GM23338 (cell line): ENCODE data around the gene CACNA1A. TPM values are rescaled to one million over a fixed set of nuclear protein-coding genes. Genes with fewer than 3 reads are reported as not detected.

Experiments
- ATAC-seq: fragments of 200-7000 bp; cut with Tn5 transposase; 3 replicates; pipeline ENCODE4 v1.9.1; 2020
- DNase-seq: peaks from one replicate; pipeline ENCODE4 v3.0.0-alpha.2; 2015; ENCODE audit warnings: low spot score
- H2AFZ ChIP-seq: fragments of 200-600 bp; sonication (generic); 2 replicates; pipeline ENCODE4 v1.8.0; 2016; ENCODE audit warnings: antibody characterized with exemption, mild to moderate bottlenecking, moderate library complexity
- H3F3A ChIP-seq: fragments of 200-600 bp; sonication (generic); replicated peaks from 2 replicates; pipeline ENCODE4 v1.8.0; 2017; ENCODE audit warnings: antibody characterized with exemption, mixed run types, low read depth
- H3K27ac ChIP-seq: fragments of 200-600 bp; sonication (generic); 2 replicates; pipeline ENCODE4 v1.6.1; 2016; ENCODE audit warnings: low read depth
- H3K27me3 ChIP-seq: fragments of 200-600 bp; sonication (generic); 2 replicates; pipeline ENCODE4 v1.8.0; 2016; ENCODE audit warnings: mild to moderate bottlenecking, mixed run types, moderate library complexity; ENCODE audit not compliant: insufficient read depth
- H3K36me3 ChIP-seq: fragments of 200-600 bp; sonication (generic); 2 replicates; pipeline ENCODE4 v1.8.0; 2016; ENCODE audit warnings: mild to moderate bottlenecking; ENCODE audit not compliant: insufficient read depth
- H3K4me1 ChIP-seq: fragments of 200-600 bp; sonication (generic); 2 replicates; pipeline ENCODE4 v1.8.0; 2016; ENCODE audit warnings: mild to moderate bottlenecking, moderate library complexity; ENCODE audit not compliant: insufficient read depth
- H3K4me2 ChIP-seq: fragments of 200-600 bp; sonication (generic); 2 replicates; pipeline ENCODE4 v1.7.1; 2017; ENCODE audit warnings: mixed run types
- H3K4me3 ChIP-seq: fragments of 200-600 bp; sonication (generic); 2 replicates; pipeline ENCODE4 v1.6.1; 2016; ENCODE audit warnings: mixed run types
- H3K79me2 ChIP-seq: fragments of 200-600 bp; sonication (generic); replicated peaks from 2 replicates; pipeline ENCODE4 v1.8.0; 2017; ENCODE audit warnings: mild to moderate bottlenecking; ENCODE audit not compliant: insufficient read depth
- H3K9me2 ChIP-seq: fragments of 200-600 bp; sonication (generic); 2 replicates; pipeline ENCODE4 v1.8.0; 2017; ENCODE audit not compliant: insufficient read depth
- H4K20me1 ChIP-seq: fragments of 200-600 bp; sonication (generic); replicated peaks from 2 replicates; pipeline ENCODE4 v1.8.0; 2017; ENCODE audit warnings: mild to moderate bottlenecking; ENCODE audit not compliant: insufficient read depth
- H3K27ac Mint-ChIP-seq: 2 replicates; pipeline ENCODE4 v1.8.0; 2020; ENCODE audit warnings: inconsistent platforms, mild to moderate bottlenecking, moderate library complexity, mixed read lengths
- H3K27me3 Mint-ChIP-seq: 3 replicates; pipeline ENCODE4 v1.8.0; 2022; ENCODE audit warnings: low read depth, mild to moderate bottlenecking, moderate library complexity, mixed read lengths, inconsistent platforms; ENCODE audit not compliant: insufficient read depth, poor library complexity
- H3K36me3 Mint-ChIP-seq: 3 replicates; pipeline ENCODE4 v1.8.0; 2021; ENCODE audit warnings: low read depth, mild to moderate bottlenecking, inconsistent platforms, moderate library complexity, mixed read lengths
- H3K4me1 Mint-ChIP-seq: 3 replicates; pipeline ENCODE4 v1.8.0; 2020; ENCODE audit warnings: mild to moderate bottlenecking, inconsistent platforms, mixed read lengths
- H3K4me3 Mint-ChIP-seq: 3 replicates; pipeline ENCODE4 v1.8.0; 2021; ENCODE audit warnings: moderate library complexity, mild to moderate bottlenecking, inconsistent platforms, mixed read lengths
- H3K9me3 Mint-ChIP-seq: 3 replicates; pipeline ENCODE4 v1.8.0; 2020; ENCODE audit warnings: moderate library complexity, mild to moderate bottlenecking, inconsistent platforms, mixed read lengths
- CREB1 ChIP-seq: fragments of 250-450 bp; sonication (Bioruptor Pico); IDR thresholded peaks from 2 replicates; pipeline ENCODE4 v1.5.0; 2020; ENCODE audit warnings: low read depth, mild to moderate bottlenecking, moderate library complexity
- ETS1 ChIP-seq: IDR thresholded peaks from 2 replicates; pipeline ENCODE4 v1.6.1; 2016; ENCODE audit warnings: antibody characterized with exemption
- EZH2phosphoT487 ChIP-seq: fragments of 200-600 bp; sonication (generic); IDR thresholded peaks from one replicate; pipeline ENCODE4 v1.8.1; 2018; ENCODE audit warnings: antibody characterized with exemption; ENCODE audit not compliant: unreplicated experiment
- JUNB ChIP-seq: IDR thresholded peaks from one replicate; pipeline ENCODE4 v1.6.1; 2016; ENCODE audit warnings: antibody characterized with exemption; ENCODE audit not compliant: unreplicated experiment
- STAT1 ChIP-seq: IDR thresholded peaks from one replicate; pipeline ENCODE4 v1.6.1; 2016; ENCODE audit warnings: antibody characterized with exemption; ENCODE audit not compliant: unreplicated experiment
- ZNF114 ChIP-seq: fragments of 250-450 bp; sonication (Bioruptor Pico); IDR thresholded peaks from 2 replicates; pipeline ENCODE4 v1.5.0; 2020; ENCODE audit warnings: mild to moderate bottlenecking, moderate library complexity
- ZNF331 ChIP-seq: fragments of 250-450 bp; sonication (Bioruptor Pico); IDR thresholded peaks from 2 replicates; pipeline ENCODE4 v1.5.0; 2020; ENCODE audit warnings: low read depth, mild to moderate bottlenecking, moderate library complexity
- polyA plus RNA-seq: library from polyadenylated mRNA; unstranded; fragments of >200 nt; fragmentation: Nextera tagmentation; extraction: Ambion mirVana; gene quantifications from 2 replicates; pipeline ENCODE4 v1.2.1, GENCODE V29; 2016
- total RNA-seq: library from RNA; depleted of rRNA; stranded (reverse); fragments of >200 nt; shearing (Covaris generic); gene quantifications from 2 replicates; pipeline ENCODE4 v1.2.3, GENCODE V29; 2014
- TF ChIP-seq, protein P1 (sequence below): IDR thresholded peaks from one replicate; pipeline ENCODE4 v1.6.1; 2018; ENCODE audit warnings: antibody characterized with exemption; ENCODE audit not compliant: unreplicated experiment

Gene CACNA1A
- total and polyA plus RNA-seq, 2 experiments from 2014 or later, result 7.4 to 20.3 TPM

GRCh38 chr19:13286195-13286985, 219.9 kb downstream of the CACNA1A start (continued):
- TF ChIP-seq, protein P1, sequence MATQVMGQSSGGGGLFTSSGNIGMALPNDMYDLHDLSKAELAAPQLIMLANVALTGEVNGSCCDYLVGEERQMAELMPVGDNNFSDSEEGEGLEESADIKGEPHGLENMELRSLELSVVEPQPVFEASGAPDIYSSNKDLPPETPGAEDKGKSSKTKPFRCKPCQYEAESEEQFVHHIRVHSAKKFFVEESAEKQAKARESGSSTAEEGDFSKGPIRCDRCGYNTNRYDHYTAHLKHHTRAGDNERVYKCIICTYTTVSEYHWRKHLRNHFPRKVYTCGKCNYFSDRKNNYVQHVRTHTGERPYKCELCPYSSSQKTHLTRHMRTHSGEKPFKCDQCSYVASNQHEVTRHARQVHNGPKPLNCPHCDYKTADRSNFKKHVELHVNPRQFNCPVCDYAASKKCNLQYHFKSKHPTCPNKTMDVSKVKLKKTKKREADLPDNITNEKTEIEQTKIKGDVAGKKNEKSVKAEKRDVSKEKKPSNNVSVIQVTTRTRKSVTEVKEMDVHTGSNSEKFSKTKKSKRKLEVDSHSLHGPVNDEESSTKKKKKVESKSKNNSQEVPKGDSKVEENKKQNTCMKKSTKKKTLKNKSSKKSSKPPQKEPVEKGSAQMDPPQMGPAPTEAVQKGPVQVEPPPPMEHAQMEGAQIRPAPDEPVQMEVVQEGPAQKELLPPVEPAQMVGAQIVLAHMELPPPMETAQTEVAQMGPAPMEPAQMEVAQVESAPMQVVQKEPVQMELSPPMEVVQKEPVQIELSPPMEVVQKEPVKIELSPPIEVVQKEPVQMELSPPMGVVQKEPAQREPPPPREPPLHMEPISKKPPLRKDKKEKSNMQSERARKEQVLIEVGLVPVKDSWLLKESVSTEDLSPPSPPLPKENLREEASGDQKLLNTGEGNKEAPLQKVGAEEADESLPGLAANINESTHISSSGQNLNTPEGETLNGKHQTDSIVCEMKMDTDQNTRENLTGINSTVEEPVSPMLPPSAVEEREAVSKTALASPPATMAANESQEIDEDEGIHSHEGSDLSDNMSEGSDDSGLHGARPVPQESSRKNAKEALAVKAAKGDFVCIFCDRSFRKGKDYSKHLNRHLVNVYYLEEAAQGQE, result no peak
- no peak for TF ChIP-seq EZH2phosphoT487
- no peak for TF ChIP-seq ZNF331 (CRISPR knock-in tag)
- TF ChIP-seq JUNB, result no peak
- no peak for TF ChIP-seq ETS1
- TF ChIP-seq STAT1, result no peak
- TF ChIP-seq CREB1, result no peak

DNA sequence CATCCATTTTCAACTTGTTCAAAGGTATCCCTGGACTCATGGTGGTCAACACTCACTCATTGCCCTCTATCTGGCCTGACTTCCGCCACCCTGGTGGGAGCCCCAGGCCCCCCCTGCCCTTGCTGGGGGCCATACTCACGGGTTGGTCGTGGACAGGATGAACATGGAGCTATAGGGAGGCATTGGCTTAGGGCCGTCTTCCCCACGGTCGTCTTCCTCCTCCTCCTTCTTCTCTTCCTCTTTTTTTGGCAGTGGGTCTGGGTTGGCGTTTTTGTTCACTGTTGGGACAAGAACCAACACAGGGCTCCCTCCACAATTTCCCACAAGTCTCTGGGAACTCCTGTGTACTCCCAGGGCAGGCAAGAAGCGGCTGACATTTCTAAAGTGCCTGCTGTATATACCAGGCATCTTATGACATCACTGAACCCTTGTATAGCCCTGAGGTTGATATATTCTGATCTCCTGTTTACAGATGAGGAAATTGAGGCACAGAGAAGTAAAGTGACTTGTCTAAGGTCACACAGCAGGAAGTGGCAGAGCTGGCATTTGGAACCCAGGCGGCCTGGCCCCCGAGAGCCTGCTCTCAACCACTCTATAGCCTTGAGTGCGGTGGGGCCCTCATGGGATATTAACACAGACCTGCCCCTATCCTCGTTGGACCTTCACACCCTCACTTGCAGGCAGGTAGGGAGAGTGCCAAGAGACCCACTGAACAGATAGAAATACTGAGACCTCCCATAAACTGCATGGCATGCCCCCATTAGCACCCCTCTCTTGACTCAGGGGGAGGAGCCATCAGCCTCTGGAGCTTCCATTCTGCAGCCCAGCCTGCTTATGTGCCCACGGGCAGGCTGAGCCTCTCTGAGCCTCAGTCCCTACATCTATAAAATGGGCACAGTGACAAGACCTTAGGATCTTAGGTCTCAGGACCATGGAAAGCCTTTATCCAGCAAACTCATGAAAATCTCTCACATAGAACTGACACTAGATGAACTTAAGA, 221.1 kb downstream of the CACNA1A start:
- no peak overlapping the region for H3K4me2 ChIP-seq
- no peaks in the 10 kb centered on the region for H3K9me2 ChIP-seq
- Mint-ChIP-seq H3K4me1 (peaks cover 5% of the 10 kb centered on the region; the same call in 2 of the 3 replicates), H3K27me3 (peaks cover 4% of the 10 kb centered on the region), H3K4me3 (no peak overlapping the region), H3K9me3 (no peaks in the 10 kb centered on the region; the same call in 2 of the 3 replicates), H3K36me3 (no peaks in the 10 kb centered on the region), H3K27ac (no peak overlapping the region)
- no peak for DNase-seq
- no peak overlapping the region for H3K4me3 ChIP-seq
- no peak overlapping the region for H3K27ac ChIP-seq
- ATAC-seq, result no peak
- no peaks in the 10 kb centered on the region for H3K79me2 ChIP-seq
- no peaks in the 10 kb centered on the region for H3K36me3 ChIP-seq
- no peaks in the 10 kb centered on the region for H3K27me3 ChIP-seq
- no peaks in the 10 kb centered on the region; the same call in 1 of the 2 replicates for H3K4me1 ChIP-seq
- no peaks in the 10 kb centered on the region for H4K20me1 ChIP-seq
- TF ChIP-seq ZNF114 (CRISPR knock-in tag), result no peak
- no peak for TF ChIP-seq STAT1
- no peak for TF ChIP-seq ZNF331 (CRISPR knock-in tag)
- TF ChIP-seq ETS1, result no peak
- no peak for TF ChIP-seq CREB1
- no peaks in the 10 kb centered on the region for H3F3A ChIP-seq
- no peak overlapping the region for H2AFZ ChIP-seq
